GM12865 (cell line): ENCODE measurements around the gene ARHGAP18.

Source experiments
- DNase-seq: peaks from one replicate; pipeline ENCODE4 v3.0.0; 2010; ENCODE audit warnings: low read depth
- H3K4me3 ChIP-seq: 2 replicates; pipeline ENCODE4 v1.5.1; 2011; ENCODE audit warnings: mild to moderate bottlenecking, low read depth, low read length, control low read depth
- TF ChIP-seq, protein P1 (sequence below): IDR thresholded peaks from 2 replicates; pipeline ENCODE4 v1.5.1; 2011; ENCODE audit warnings: low read length, control low read depth, low read depth, inconsistent platforms; ENCODE audit not compliant: insufficient read depth; ENCODE audit errors: missing control alignments

The ARHGAP18 gene

DNA sequence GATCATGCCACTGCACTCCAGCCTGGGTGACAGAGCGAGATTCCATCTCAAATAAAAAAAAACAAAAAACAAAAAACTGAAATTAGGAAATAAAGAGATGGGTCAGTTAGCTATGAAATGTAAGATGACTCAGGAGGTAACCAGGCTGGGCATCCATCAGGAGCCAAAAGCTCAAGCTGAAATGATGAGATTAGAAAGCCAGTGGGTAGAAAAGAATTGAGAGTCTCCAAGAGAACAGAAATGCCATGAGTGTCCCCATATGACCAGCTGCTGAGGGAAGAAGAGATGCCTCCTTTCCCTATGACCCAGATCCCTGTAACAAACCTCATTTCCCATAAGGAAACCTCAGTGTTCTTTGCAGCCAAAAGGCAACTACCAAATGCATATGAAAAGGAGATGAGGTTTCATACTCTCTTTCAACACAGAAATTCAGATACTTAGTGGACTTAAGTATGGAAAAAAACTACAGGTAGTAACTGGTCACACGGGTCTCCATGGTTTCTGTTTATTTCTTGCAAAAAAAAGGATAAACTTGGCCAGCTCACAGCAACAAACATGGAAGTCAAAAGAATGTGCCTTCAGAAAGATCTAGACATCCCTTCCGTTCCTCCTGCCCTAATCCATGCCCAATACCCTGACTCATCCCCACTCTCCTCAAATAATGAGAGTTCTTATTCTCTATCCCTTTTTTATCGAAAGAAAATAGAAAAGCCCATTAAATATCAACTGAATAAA, 8.1 kb downstream of the ARHGAP18 start:
- no peak overlapping the region for H3K4me3 ChIP-seq
- DNase-seq, result no peak
- TF ChIP-seq, protein P1, sequence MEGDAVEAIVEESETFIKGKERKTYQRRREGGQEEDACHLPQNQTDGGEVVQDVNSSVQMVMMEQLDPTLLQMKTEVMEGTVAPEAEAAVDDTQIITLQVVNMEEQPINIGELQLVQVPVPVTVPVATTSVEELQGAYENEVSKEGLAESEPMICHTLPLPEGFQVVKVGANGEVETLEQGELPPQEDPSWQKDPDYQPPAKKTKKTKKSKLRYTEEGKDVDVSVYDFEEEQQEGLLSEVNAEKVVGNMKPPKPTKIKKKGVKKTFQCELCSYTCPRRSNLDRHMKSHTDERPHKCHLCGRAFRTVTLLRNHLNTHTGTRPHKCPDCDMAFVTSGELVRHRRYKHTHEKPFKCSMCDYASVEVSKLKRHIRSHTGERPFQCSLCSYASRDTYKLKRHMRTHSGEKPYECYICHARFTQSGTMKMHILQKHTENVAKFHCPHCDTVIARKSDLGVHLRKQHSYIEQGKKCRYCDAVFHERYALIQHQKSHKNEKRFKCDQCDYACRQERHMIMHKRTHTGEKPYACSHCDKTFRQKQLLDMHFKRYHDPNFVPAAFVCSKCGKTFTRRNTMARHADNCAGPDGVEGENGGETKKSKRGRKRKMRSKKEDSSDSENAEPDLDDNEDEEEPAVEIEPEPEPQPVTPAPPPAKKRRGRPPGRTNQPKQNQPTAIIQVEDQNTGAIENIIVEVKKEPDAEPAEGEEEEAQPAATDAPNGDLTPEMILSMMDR, result no peak

DNA sequence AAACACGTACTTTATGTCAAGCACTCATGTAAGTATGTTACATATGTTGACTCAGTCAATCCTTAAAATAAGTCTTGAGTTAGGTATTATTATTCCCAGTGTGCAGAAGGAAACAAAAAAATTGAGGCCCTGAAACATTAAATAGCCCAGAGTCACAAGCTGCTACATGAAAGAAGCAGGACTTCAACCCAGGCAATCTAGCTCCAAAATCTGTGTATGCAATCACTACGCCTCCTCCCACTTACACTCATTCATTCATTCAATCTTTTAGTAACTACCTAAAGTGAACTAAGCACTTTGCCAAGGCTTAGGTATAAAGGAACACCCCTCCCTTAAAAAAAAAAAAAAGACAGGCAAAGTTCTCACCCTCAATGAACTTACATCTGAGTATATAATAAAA, 9.3 kb downstream of the ARHGAP18 start:
- DNase-seq, result no peak
- no peak overlapping the region for H3K4me3 ChIP-seq
- TF ChIP-seq, protein P1, result no peak

DNA sequence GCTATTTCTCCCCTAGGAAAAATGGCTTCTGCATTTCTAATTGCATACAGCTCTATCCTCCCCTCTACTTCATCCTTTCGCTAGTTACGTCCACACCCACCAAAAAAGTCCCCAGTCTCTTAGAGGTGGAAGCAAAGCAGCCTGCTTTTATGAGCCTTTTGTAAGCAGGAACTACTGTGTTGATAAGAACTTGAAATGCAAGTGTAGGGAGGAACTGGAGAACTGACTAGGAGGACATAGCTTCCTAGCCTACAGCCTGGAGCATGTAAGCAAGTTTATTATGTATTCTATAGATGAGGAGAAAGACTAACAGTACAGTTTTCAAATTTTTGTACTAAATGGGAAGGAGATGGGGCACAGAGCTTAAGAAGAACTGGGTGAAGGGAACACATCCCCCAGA, 10.3 kb downstream of the ARHGAP18 start:
- no peak overlapping the region for H3K4me3 ChIP-seq
- no peak for DNase-seq
- TF ChIP-seq, protein P1, result no peak

DNA sequence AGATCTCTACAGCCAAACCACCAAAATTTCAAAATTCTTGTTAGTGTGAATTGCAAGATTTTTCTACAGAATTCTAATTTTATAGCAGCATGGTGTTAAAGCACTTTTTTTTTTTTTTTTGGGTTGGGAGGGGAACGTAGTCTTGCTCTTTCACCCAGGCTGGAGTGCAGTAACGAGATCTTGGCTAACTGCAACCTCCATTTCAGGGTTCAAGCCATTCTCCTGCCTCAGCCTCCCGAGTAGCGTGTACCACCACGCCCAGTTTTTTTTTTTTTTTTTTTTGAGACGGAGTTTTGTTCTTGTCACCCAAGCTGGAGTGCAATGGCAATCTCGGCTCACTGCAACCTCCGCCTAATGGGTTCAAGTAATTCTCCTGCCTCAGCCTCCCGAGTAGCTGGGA, 11.5 kb downstream of the ARHGAP18 start:
- DNase-seq, result no peak
- no peak overlapping the region for H3K4me3 ChIP-seq
- TF ChIP-seq, protein P1, result no peak

DNA sequence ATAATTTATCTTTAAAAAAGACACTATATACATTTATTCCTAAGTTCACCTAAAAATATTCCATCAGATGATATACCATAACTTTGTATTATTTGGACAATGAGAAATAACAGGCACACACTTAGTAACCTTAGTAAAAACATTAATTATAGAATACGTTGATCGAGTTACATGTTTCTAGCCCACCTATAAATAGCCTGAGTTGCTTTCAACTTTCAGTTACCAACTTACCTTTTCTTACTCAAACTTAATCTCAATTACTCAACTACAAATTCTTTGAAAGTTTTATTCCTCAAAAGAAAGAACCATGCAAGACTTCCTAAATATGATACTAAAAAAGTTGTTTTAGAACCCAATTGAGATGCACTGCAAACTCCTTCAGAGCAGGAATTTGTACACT, 12.2 kb downstream of the ARHGAP18 start:
- TF ChIP-seq, protein P1, result no peak
- no peak overlapping the region for H3K4me3 ChIP-seq
- DNase-seq, result no peak

DNA sequence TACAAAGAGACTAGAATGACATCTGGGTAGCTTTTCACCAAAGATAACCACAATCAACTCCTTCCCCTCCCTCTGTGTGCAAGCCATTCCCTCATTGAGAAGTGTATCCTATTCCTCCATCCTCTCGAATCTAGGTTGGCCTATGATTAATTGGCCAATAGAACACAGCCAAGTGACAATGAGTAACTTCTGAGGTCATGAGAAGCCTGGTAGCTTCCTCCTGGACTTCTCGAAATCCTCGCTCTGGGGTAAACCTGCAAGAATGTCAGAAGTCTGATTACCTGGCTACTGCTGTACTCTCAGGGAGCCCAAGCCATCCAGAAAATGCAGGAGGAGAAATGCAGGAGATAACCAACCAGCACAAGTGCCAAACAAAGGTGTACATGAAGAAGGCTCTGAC, 13.1 kb downstream of the ARHGAP18 start:
- TF ChIP-seq, protein P1, result no peak
- no peak overlapping the region for H3K4me3 ChIP-seq
- no peak for DNase-seq

DNA sequence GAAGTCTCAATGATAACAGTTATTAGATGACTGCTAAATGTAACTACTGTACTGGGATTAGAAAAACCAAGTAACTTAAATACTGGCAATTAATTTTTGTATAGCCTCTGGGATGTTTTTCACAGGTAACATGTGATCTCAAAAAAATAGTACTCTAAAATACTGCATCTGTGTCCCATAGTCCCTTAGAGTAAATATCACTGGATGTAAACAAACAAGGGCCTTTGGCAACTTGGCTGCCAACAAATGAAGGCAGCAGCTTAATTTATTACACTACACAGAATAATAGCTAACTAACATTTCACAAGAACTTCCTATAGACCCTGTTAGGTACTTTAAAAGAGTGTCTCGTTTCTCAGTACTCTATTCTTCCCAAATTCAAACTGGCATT, 14.0 kb downstream of the ARHGAP18 start:
- H3K4me3 ChIP-seq, result peak overlapping the region; percentile 32; the same call in 1 of the 2 replicates
- TF ChIP-seq, protein P1, result no peak
- no peak for DNase-seq
